HG02610 (cell line): ENCODE data around the gene SPDYE5.

Experiments
- ATAC-seq: cut with Tn5 transposase; IDR thresholded peaks from one replicate; pipeline ENCODE4 v1.9.1; 2021; ENCODE audit warnings: mild to moderate bottlenecking, moderate library complexity; ENCODE audit not compliant: unreplicated experiment

Gene SPDYE5

DNA sequence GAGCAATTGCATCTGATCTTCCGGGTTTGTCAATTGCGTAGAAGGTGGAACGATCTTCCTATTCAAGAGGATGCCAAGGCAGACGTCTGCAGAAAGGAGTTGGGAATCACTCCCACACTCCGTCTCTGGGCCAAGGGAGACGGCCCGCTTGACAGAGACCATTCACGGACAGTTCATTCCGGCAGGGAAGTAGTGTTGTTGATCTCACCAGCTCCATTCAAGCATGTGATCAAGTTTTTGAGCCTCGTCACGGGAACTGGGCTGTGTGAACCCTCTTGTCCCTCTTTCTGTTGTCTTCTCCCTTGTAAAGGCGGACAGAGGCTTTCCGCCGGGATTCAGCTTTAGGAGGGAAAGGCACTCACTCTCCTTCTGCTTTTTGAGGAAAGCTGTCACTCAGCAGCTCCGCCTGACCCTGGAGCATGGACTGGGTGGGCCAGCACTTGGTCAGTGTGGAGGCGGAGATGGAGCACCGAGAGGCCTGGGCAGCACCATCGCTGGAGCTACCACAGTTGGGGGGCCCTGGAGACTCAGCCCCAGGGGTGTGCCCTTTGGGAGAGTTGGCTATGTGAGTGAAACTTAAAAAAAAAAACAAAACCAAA, 44.9 kb downstream of the SPDYE5 start:
- no peak for ATAC-seq

DNA sequence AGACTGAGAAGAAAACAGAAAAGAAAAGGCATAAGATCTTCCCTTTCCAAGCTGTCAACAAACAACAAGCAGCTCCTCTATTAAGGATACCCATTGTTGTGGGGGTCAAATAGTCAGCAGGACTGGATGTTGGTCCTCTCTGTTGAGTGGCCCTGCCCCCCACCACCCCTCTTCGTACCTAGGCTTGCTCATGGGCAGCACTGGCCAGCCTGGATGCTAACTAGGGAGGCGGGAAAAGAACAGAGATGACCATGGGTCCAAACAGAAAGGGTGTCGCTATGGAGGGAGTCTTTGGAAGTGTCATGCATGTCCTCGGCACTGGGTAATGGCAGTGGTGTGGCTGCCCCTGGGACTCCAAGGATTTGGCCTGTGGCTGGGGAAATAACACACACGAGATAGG, 45.6 kb downstream of the SPDYE5 start:
- no peak for ATAC-seq

DNA sequence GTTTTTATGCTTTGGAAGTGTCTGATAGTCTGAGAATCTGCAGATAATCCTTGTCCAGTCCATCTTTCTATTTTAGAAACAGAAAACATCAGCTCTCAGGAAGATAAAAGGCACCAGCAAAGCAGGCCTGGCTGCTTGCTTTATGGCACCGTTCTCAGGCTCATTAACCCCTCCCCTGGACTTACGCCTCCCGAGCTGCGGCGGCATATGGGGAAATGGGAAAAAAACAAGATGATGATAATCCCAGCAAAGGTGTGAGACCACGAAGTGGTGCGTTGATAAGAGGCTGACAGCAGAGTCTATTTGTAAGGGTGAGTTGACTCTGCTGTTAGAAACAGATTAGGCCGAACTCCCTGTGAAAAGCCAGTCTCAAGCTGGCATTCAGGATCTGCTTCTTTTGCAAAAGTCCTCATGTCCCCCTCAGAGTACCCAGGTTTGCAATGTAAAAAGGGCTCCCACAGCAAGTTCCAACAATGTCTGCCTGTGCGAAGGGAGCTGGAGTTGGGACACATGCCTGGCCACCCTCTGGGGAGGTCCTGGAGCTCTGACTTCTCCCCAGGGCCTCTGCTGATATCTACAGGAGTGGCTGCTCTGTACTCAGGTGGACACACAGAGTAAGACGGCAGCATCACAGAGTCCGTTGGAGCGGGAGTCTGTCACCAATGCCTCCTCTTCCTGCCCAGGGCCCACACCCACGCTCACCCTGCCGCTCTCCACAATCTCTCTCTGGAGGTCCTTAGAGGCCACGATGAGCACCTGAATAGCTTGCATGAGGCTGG, 54.3 kb downstream of the SPDYE5 start:
- no peak for ATAC-seq
